Ovary (tissue), 3 donors: ENCODE measurements around the gene KRT37.

Experiments used
- CTCF ChIP-seq, 3 donors: fragments of 450-650 bp in 2 of 3; fragments of 200-600 bp in 1 of 3; IDR thresholded peaks; one replicate each; pipeline versions ENCODE4 v1.5.1 to v1.8.0; 2016 to 2022; ENCODE audit warnings: antibody characterized with exemption in 3 of 3, mild to moderate bottlenecking in 1 of 3
- EP300 ChIP-seq: sonication (generic); formaldehyde crosslinking; IDR thresholded peaks from one replicate; pipeline ENCODE4 v1.6.1; 2017; ENCODE audit warnings: antibody characterized with exemption
- POLR2A ChIP-seq: fragments of 450-650 bp; IDR thresholded peaks from one replicate; pipeline ENCODE4 v1.6.1; 2017; ENCODE audit warnings: antibody characterized with exemption, mild to moderate bottlenecking, moderate library complexity
- donor health status: DM: no; HTN: no; CAD: no.

- no peak for TF ChIP-seq CTCF (IDR thresholded peaks at IDR 0.05)
- TF ChIP-seq POLR2A, result no peak
- no peak for TF ChIP-seq EP300
Measured at GRCh38 chr17:41437254-41437653, 12.9 kb upstream of the KRT37 start.
